ENCODE measurements around the gene ZSCAN23. TPM values are rescaled to one million over a fixed set of nuclear protein-coding genes. Genes with fewer than 3 reads are reported as not detected.

The ZSCAN23 gene
- 1.6 and 3.1 TPM in 2 replicates for total RNA-seq

- DNase-seq (ENCODE audit: low read depth): peak; percentile 49
- TF ChIP-seq CTCF (IDR thresholded peaks at IDR 0.05; ENCODE audit: insufficient read depth, low read length, poor library complexity, severe bottlenecking): no peak
These were observed at the start of gene ZSCAN23 for GRCh38 chr6:28443112-28443773. Gene ZSCAN23, minus strand, starts transcription at chr6:28443491. Its CDS starts 7,225 bp downstream, at chr6:28436266.

GRCh38 chr6:28491984-28492317, 48.7 kb upstream of the ZSCAN23 start:
- H3K27me3 ChIP-seq (ENCODE audit: control insufficient read depth, insufficient read depth, low read length): no peaks in the 10 kb centered on the region
- no peak for TF ChIP-seq CTCF (IDR thresholded peaks at IDR 0.05; ENCODE audit: insufficient read depth, low read length, poor library complexity, severe bottlenecking)
- no peaks in the 10 kb centered on the region for H3K36me3 ChIP-seq (ENCODE audit: control insufficient read depth, insufficient read depth, low read length)
- no peak for DNase-seq (ENCODE audit: low read depth)
- no peak overlapping the region for H3K4me3 ChIP-seq (ENCODE audit: low read depth, low read length)

More at GRCh38 chr6:28443112-28443773, at the start of gene ZSCAN23:
- H3K4me3 ChIP-seq (ENCODE audit: low read depth, low read length): peak within 1 kb of the TSS; percentile 69
- H3K27me3 ChIP-seq (ENCODE audit: control insufficient read depth, insufficient read depth, low read length): peaks cover 3% of the 10 kb centered on the region
- H3K36me3 ChIP-seq (ENCODE audit: control insufficient read depth, insufficient read depth, low read length): no peaks in the 10 kb centered on the region

GRCh38 chr6:28490205-28490890, 47.1 kb upstream of the ZSCAN23 start:
- no peak for TF ChIP-seq CTCF (IDR thresholded peaks at IDR 0.05; ENCODE audit: insufficient read depth, low read length, poor library complexity, severe bottlenecking)
- no peaks in the 10 kb centered on the region for H3K27me3 ChIP-seq (ENCODE audit: control insufficient read depth, insufficient read depth, low read length)
- DNase-seq (ENCODE audit: low read depth): no peak
- no peaks in the 10 kb centered on the region for H3K36me3 ChIP-seq (ENCODE audit: control insufficient read depth, insufficient read depth, low read length)
- H3K4me3 ChIP-seq (ENCODE audit: low read depth, low read length): peak overlapping the region; percentile 35

- Histone ChIP-seq H3K36me3 (ENCODE audit: control insufficient read depth, insufficient read depth, low read length) (no peaks in the 10 kb centered on the region), H3K27me3 (ENCODE audit: control insufficient read depth, insufficient read depth, low read length) (no peaks in the 10 kb centered on the region), H3K4me3 (ENCODE audit: low read depth, low read length) (peak overlapping the region; percentile 35)
- peak; percentile 16 for DNase-seq (ENCODE audit: low read depth)
- TF ChIP-seq CTCF (IDR thresholded peaks at IDR 0.05; ENCODE audit: insufficient read depth, low read length, poor library complexity, severe bottlenecking): no peak
These were observed 46.3 kb upstream of the ZSCAN23 start for GRCh38 chr6:28489366-28490204.

- no peak for TF ChIP-seq CTCF (IDR thresholded peaks at IDR 0.05; ENCODE audit: insufficient read depth, low read length, poor library complexity, severe bottlenecking)
- Histone ChIP-seq H3K4me3 (ENCODE audit: low read depth, low read length) (peak overlapping the region; percentile 9), H3K27me3 (ENCODE audit: control insufficient read depth, insufficient read depth, low read length) (no peaks in the 10 kb centered on the region), H3K36me3 (ENCODE audit: control insufficient read depth, insufficient read depth, low read length) (no peaks in the 10 kb centered on the region)
- DNase-seq (ENCODE audit: low read depth): no peak
These were observed 45.6 kb upstream of the ZSCAN23 start for GRCh38 chr6:28488916-28489365.
